ENCODE results near the gene RLN3.
"Not testable (repeated sequence)": the region's sequence is repeated elsewhere in the genome, so short reads cannot be mapped to it uniquely, and the experiment has no call there.

Gene RLN3

GRCh38 chr19:14021474-14021873 lies 6.5 kb upstream of the RLN3 start:
- no peak for DNase-seq (ENCODE audit: low read depth in 2 of 2)

- no peak for DNase-seq (ENCODE audit: low read depth in 2 of 2)
These were observed 5.5 kb upstream of the RLN3 start for GRCh38 chr19:14022469-14022868.

GRCh38 chr19:14023404-14024235 lies 4.3 kb upstream of the RLN3 start:
- no peak for DNase-seq (ENCODE audit: low read depth in 2 of 2)

GRCh38 chr19:14026652-14027192 lies 1.2 kb upstream of the RLN3 start:
- not testable (repeated sequence) for DNase-seq (ENCODE audit: low read depth in 2 of 2)

GRCh38 chr19:14028901-14029300 lies 953 bp downstream of the RLN3 start:
- no peak for DNase-seq (ENCODE audit: low read depth in 2 of 2)

- DNase-seq (ENCODE audit: low read depth in 2 of 2): peak in 1 of 2 donors; percentile 57
These were observed 3.2 kb downstream of the RLN3 start for GRCh38 chr19:14030997-14031718.

- DNase-seq (ENCODE audit: low read depth in 2 of 2): peak; percentile 62 to 67
These were observed 4.0 kb downstream of the RLN3 start, which contains the start of gene IL27RA for GRCh38 chr19:14031719-14032480. TSS of gene IL27RA (plus strand) at chr19:14031762. CDS start at chr19:14031873, 111 bp downstream.

GRCh38 chr19:14033946-14034345 lies 6.0 kb downstream of the RLN3 start:
- no peak for DNase-seq (ENCODE audit: low read depth in 2 of 2)

- DNase-seq (ENCODE audit: low read depth in 2 of 2): not testable (repeated sequence)
These were observed 7.2 kb downstream of the RLN3 start for GRCh38 chr19:14035159-14035558.

- DNase-seq (ENCODE audit: low read depth in 2 of 2): no peak
These were observed 7.8 kb downstream of the RLN3 start for GRCh38 chr19:14035706-14036105.

GRCh38 chr19:14039181-14039580 lies 11.2 kb downstream of the RLN3 start:
- DNase-seq (ENCODE audit: low read depth in 2 of 2): no peak

GRCh38 chr19:14042659-14043608 lies 15.0 kb downstream of the RLN3 start:
- not testable (repeated sequence) for DNase-seq (ENCODE audit: low read depth in 2 of 2)

- DNase-seq (ENCODE audit: low read depth in 2 of 2): not testable (repeated sequence)
These were observed 19.9 kb downstream of the RLN3 start for GRCh38 chr19:14047866-14048265.

- peak; percentile 57 to 71 for DNase-seq (ENCODE audit: low read depth in 2 of 2)
These were observed 20.6 kb downstream of the RLN3 start for GRCh38 chr19:14048443-14049153.

GRCh38 chr19:14050512-14050911 lies 22.6 kb downstream of the RLN3 start:
- no peak for DNase-seq (ENCODE audit: low read depth in 2 of 2)

- not testable (repeated sequence) for DNase-seq (ENCODE audit: low read depth in 2 of 2)
These were observed 23.0 kb downstream of the RLN3 start for GRCh38 chr19:14050961-14051360.

GRCh38 chr19:14051980-14052379 lies 24.0 kb downstream of the RLN3 start:
- DNase-seq (ENCODE audit: low read depth in 2 of 2): no peak

GRCh38 chr19:14052470-14052869 lies 24.5 kb downstream of the RLN3 start:
- DNase-seq (ENCODE audit: low read depth in 2 of 2): no peak

- DNase-seq (ENCODE audit: low read depth in 2 of 2): no peak
These were observed 25.1 kb downstream of the RLN3 start for GRCh38 chr19:14053032-14053431.

- DNase-seq (ENCODE audit: low read depth in 2 of 2): no peak
These were observed 25.6 kb downstream of the RLN3 start for GRCh38 chr19:14053500-14053899.
